Upper lobe of left lung (tissue), 4 donors: ENCODE measurements around the gene GLI1.

Source experiments
- EP300 ChIP-seq, 4 donors: sonication (generic); formaldehyde crosslinking; IDR thresholded peaks; one replicate each; pipeline ENCODE4 v1.5.1; 2017; ENCODE audit warnings: antibody characterized with exemption in 4 of 4, control low read depth in 2 of 4
- POLR2A ChIP-seq, 4 donors: fragments of 450-650 bp; IDR thresholded peaks; one replicate each; pipeline ENCODE4 v1.5.1; 2016 to 2017; ENCODE audit warnings: antibody characterized with exemption in 4 of 4, mild to moderate bottlenecking in 2 of 4
- POLR2AphosphoS5 ChIP-seq, 2 donors: sonication (generic); formaldehyde crosslinking; IDR thresholded peaks; one replicate each; pipeline ENCODE4 v1.5.1; 2017; ENCODE audit warnings: antibody characterized with exemption in 2 of 2
- TF ChIP-seq, protein P1 (sequence below), 6 experiments: fragments of 450-650 bp in 4 of 6; fragments of 200-600 bp in 2 of 6; sonication (generic) in 2 of 6; IDR thresholded peaks; one replicate each; pipeline ENCODE4 v1.5.1; 2016 to 2019; ENCODE audit warnings: antibody characterized with exemption in 6 of 6

DNA sequence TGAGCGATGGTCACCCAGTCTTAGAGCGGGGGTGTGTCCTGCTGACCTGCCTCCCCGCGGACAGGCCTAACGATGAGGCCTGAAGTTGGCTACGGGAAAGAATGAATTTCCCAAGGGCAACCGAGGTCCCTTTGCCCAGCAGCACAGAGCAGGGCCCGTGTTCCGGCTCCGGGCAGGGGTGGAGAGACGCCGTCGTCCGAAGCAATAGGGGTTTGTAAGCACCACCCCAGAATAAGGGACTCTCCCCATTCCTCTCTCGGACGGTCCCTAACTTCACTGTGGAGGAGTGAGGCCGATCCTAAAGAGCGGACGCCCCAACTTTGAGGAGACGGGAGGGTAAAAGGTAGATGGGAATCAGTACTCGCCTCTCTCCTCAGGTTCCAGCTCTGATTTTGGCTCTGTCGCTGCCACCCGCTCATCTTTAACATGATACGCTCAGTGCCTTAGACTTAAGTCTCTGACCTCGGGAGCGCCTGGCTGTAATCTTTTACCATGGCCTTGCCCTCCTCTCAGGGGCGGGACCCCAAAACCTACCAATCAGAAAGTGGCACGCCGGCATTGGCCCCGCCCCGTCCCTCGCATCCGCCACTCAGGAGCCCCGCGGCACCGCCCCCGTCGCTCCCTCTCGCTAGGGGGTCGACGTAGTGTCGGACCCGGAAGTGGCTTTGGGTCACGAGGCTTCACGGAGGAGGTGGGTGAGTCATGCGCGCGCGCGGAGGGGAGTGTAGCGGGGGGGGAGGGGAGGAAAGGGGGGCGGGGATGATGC is 60.7 kb downstream of the GLI1 start, which contains the start of gene DDIT3:
- TF ChIP-seq EP300 (IDR thresholded peaks at IDR 0.05) (peak in 2 of 4 donors; percentile 74 to 85), POLR2AphosphoS5 (IDR thresholded peaks at IDR 0.05) (peak; percentile 99), POLR2A (IDR thresholded peaks at IDR 0.05) (peak; percentile 79 to 100 (median 100))
- TF ChIP-seq, protein P1, sequence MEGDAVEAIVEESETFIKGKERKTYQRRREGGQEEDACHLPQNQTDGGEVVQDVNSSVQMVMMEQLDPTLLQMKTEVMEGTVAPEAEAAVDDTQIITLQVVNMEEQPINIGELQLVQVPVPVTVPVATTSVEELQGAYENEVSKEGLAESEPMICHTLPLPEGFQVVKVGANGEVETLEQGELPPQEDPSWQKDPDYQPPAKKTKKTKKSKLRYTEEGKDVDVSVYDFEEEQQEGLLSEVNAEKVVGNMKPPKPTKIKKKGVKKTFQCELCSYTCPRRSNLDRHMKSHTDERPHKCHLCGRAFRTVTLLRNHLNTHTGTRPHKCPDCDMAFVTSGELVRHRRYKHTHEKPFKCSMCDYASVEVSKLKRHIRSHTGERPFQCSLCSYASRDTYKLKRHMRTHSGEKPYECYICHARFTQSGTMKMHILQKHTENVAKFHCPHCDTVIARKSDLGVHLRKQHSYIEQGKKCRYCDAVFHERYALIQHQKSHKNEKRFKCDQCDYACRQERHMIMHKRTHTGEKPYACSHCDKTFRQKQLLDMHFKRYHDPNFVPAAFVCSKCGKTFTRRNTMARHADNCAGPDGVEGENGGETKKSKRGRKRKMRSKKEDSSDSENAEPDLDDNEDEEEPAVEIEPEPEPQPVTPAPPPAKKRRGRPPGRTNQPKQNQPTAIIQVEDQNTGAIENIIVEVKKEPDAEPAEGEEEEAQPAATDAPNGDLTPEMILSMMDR (IDR thresholded peaks at IDR 0.05), result no peak
